BLaER1 treated with 17β-estradiol and CSF1 and Interleukin-3, amounts not matched to agents 10 nM and 100 nM (cell line): ENCODE results near the gene MRNIP.
"Not testable (repeated sequence)": the region's sequence is repeated elsewhere in the genome, so short reads cannot be mapped to it uniquely, and the experiment has no call there.

Experiments
- H3K27ac ChIP-seq, 11 experiments: shearing (Covaris generic); formaldehyde crosslinking; 2 replicates each; pipeline ENCODE4 v1.8.1; 2022
- H3K27me3 ChIP-seq, 11 experiments: shearing (Covaris generic); formaldehyde crosslinking; 2 replicates each; pipeline ENCODE4 v1.8.1; 2022
- H3K36me3 ChIP-seq, 11 experiments: shearing (Covaris generic); formaldehyde crosslinking; 2 replicates each; pipeline ENCODE4 v1.8.1; 2022
- H3K4me1 ChIP-seq, 10 experiments: shearing (Covaris generic); formaldehyde crosslinking; 2 replicates each; pipeline ENCODE4 v1.8.1; 2022
- H3K4me2 ChIP-seq, 11 experiments: shearing (Covaris generic); formaldehyde crosslinking; 2 replicates each; pipeline ENCODE4 v1.8.1; 2022
- H3K4me3 ChIP-seq, 10 experiments: shearing (Covaris generic); formaldehyde crosslinking; 2 replicates each; pipeline ENCODE4 v1.8.1; 2022
- H3K9ac ChIP-seq, 11 experiments: shearing (Covaris generic); formaldehyde crosslinking; 2 replicates each; pipeline ENCODE4 v1.8.1; 2022
- H3K9me3 ChIP-seq, 11 experiments: shearing (Covaris generic); formaldehyde crosslinking; replicated peaks in 1 of 11; 2 replicates each; pipeline ENCODE4 v1.8.1; 2022
- H4K20me1 ChIP-seq, 11 experiments: shearing (Covaris generic); formaldehyde crosslinking; 2 replicates each; pipeline ENCODE4 v1.8.1; 2022
- Cebpa-rat ChIP-seq, 11 experiments: shearing (Covaris generic); IDR thresholded peaks; 2 replicates each; pipeline ENCODE4 v1.8.1; 2022

The MRNIP gene

DNA sequence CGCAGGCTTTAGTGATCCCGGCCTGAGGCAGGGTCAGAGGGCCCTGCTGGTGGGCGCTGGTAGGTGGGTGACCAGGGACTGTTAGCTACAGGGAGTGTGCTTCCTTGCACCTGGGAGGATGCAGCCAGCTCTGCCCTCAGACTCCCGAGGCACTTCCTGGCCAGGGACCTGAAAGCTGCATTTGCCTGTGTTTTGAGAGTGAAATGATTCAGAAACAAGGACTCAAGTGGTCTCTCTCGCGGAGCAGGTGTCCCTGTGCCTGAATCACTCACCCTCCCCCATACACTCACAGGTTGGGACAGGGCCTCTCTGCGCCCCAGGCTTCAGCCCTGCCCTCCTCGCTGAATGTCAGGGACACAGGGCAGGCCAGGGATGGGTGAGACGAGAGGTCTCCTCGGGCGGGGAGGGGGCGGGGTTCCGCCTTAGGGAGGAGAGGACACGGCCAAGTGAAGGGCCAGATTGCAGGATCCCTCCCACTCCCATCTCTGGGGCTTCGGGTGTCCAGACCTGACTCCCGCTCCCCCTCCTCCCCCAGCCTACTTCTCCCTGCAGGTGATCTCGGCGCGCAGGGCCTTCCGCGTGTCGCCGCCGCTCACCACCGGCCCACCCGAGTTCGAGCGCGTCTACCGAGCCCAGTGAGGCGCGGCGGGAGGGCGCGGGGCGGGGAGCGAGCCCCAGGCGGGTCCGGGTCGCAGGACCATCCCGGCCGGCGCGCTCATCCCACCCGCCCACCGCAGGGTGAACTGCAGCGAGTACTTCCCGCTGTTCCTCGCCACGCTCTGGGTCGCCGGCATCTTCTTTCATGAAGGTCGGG, 63.4 kb downstream of the MRNIP start:
- peak overlapping the region; percentile 54 to 75 (median 64) for H3K4me3 ChIP-seq
- peak overlapping the region in 5 of 11 experiments; percentile 42 to 85 (median 75); a peak in 11 of 22 replicates for H3K27ac ChIP-seq
- peak overlapping the region; percentile 83 to 99 (median 95) for H3K4me2 ChIP-seq
- peaks cover 59 to 67% (median 63%) of the 10 kb centered on the region in 10 experiments for H3K4me1 ChIP-seq
- no peak for TF ChIP-seq Cebpa-rat (IDR thresholded peaks at IDR 0.05)
- peaks cover 17 to 67% (median 37%) of the 10 kb centered on the region in 11 experiments; a peak in 20 of 22 replicates for H4K20me1 ChIP-seq
- no peaks in the 10 kb centered on the region for H3K27me3 ChIP-seq
- no peaks in the 10 kb centered on the region for H3K9me3 ChIP-seq
- H3K36me3 ChIP-seq = peaks cover 31 to 37% (median 33%) of the 10 kb centered on the region in 11 experiments
- peak overlapping the region; percentile 74 to 87 (median 79); a peak in 21 of 22 replicates for H3K9ac ChIP-seq

DNA sequence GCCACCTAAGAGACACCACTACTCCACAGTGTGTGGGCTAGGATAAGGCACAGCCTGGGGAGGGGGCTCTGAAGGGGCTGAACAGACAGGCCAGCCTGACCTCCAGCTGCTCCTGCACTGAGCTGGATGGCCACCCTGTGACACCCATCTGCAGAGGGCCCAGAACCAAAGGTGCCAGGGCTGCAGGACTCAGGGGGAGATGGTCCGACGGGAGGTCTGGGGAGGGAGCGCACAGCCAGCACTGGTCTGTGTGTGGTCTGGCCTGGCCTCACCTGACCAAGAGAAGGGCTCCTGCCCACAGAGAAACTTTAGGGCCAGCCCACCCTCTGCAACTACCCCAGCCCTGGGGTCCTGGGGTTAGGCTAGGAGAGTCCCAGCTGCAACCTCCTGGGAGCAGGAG, 64.0 kb downstream of the MRNIP start:
- Histone ChIP-seq H3K4me3 (peak overlapping the region; percentile 11 to 75 (median 55); a peak in 15 of 20 replicates), H3K9me3 (peaks cover 0 to under 1% (median 0%) of the 10 kb centered on the region in 11 experiments; a peak in 1 of 22 replicates), H4K20me1 (peaks cover 15 to 60% (median 32%) of the 10 kb centered on the region in 11 experiments; a peak in 19 of 22 replicates), H3K27ac (peak overlapping the region in 10 of 11 experiments; percentile 52 to 84 (median 81); a peak in 14 of 22 replicates), H3K9ac (peak overlapping the region; percentile 64 to 85 (median 79)), H3K4me2 (peak overlapping the region; percentile 83 to 99 (median 95)), H3K27me3 (no peaks in the 10 kb centered on the region), H3K36me3 (peaks cover 24 to 30% (median 27%) of the 10 kb centered on the region in 11 experiments), H3K4me1 (peaks cover 59 to 67% (median 63%) of the 10 kb centered on the region in 10 experiments)
- no peak for TF ChIP-seq Cebpa-rat (IDR thresholded peaks at IDR 0.05)

DNA sequence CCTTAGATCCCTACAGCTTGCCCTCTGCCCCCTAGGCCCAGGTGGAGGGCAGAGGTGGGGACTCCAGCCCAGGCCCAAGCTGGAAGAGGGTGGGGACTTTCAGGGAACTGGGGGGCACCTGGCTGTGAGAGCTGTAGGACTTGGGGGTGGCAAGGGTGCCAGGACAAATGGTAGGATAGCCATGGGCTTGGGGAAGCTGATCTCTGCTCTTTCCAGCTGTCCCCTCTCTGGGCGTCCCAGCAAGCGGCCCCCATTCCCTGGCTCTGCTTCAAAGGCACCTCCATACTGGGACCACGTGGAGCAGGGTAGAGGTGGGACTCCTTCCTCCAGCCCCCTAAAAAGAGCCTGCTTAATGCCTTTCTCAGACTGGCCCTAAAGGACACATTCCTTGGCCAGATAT, 64.4 kb downstream of the MRNIP start:
- TF ChIP-seq Cebpa-rat (IDR thresholded peaks at IDR 0.05) = no peak
- Histone ChIP-seq H3K27ac (peak overlapping the region in 10 of 11 experiments; percentile 52 to 84 (median 81); a peak in 21 of 22 replicates), H3K27me3 (no peaks in the 10 kb centered on the region), H3K4me1 (peaks cover 59 to 67% (median 63%) of the 10 kb centered on the region in 10 experiments), H4K20me1 (peaks cover 15 to 56% (median 32%) of the 10 kb centered on the region in 11 experiments; a peak in 19 of 22 replicates), H3K4me3 (peak overlapping the region; percentile 11 to 75 (median 48); a peak in 16 of 20 replicates), H3K9me3 (peaks cover 0 to 4% (median 0%) of the 10 kb centered on the region in 11 experiments; a peak in 4 of 22 replicates), H3K4me2 (peak overlapping the region; percentile 83 to 99 (median 95)), H3K36me3 (peaks cover 20 to 26% (median 23%) of the 10 kb centered on the region in 11 experiments), H3K9ac (peak overlapping the region; percentile 64 to 85 (median 79))

DNA sequence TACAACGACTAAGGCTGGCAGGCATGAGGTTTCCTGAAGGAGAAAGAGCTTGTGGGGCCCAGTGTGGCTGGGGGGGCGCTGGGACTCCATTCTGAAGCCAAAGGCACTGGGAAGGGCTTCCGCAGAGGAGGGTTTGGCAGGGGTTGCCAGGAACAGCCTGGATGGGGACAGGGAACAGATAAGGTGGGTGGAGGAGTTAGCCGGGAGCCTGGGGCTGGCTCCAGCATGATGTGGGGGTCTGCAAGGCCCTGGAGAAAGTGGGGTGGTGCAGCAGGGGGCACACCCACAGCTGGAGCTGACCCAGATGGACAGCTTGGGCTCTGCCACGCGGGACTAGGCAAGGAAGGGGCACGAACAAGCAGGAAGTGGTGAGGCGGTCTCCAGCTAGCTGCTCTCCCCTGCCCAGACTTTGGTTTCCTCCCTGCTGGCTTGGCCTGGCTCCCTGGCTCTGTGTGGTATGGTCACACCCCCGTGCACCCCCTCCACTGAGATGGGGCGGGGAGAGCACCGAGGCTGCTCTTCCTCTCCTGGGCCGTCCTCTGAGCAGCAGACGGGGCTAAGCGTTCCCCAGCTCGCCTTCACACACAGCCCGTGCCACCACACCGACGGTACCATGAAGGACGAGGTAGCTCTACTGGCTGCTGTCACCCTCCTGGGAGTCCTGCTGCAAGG, 65.0 kb downstream of the MRNIP start, which contains the start of gene LTC4S:
LTC4S (plus strand) TSS at position 519 of the 672 bp plus-strand sequence; CDS start at position 614, 95 bp downstream.
- no peaks in the 10 kb centered on the region for H3K27me3 ChIP-seq
- H3K4me2 ChIP-seq = peak within 1 kb of the TSS; percentile 83 to 99 (median 95)
- peaks cover 15 to 20% (median 17%) of the 10 kb centered on the region in 11 experiments for H3K36me3 ChIP-seq
- peaks cover 0 to 6% (median 0%) of the 10 kb centered on the region in 11 experiments; a peak in 4 of 22 replicates for H3K9me3 ChIP-seq
- H3K4me1 ChIP-seq = peaks cover 59 to 67% (median 64%) of the 10 kb centered on the region in 10 experiments
- H3K27ac ChIP-seq = peak within 1 kb of the TSS; percentile 45 to 84 (median 81)
- peak within 1 kb of the TSS; percentile 64 to 85 (median 79) for H3K9ac ChIP-seq
- H4K20me1 ChIP-seq = peaks cover 12 to 55% (median 32%) of the 10 kb centered on the region in 11 experiments; a peak in 19 of 22 replicates
- H3K4me3 ChIP-seq = peak within 1 kb of the TSS; percentile 11 to 75 (median 55); a peak in 16 of 20 replicates
- no peak for TF ChIP-seq Cebpa-rat (IDR thresholded peaks at IDR 0.05)

DNA sequence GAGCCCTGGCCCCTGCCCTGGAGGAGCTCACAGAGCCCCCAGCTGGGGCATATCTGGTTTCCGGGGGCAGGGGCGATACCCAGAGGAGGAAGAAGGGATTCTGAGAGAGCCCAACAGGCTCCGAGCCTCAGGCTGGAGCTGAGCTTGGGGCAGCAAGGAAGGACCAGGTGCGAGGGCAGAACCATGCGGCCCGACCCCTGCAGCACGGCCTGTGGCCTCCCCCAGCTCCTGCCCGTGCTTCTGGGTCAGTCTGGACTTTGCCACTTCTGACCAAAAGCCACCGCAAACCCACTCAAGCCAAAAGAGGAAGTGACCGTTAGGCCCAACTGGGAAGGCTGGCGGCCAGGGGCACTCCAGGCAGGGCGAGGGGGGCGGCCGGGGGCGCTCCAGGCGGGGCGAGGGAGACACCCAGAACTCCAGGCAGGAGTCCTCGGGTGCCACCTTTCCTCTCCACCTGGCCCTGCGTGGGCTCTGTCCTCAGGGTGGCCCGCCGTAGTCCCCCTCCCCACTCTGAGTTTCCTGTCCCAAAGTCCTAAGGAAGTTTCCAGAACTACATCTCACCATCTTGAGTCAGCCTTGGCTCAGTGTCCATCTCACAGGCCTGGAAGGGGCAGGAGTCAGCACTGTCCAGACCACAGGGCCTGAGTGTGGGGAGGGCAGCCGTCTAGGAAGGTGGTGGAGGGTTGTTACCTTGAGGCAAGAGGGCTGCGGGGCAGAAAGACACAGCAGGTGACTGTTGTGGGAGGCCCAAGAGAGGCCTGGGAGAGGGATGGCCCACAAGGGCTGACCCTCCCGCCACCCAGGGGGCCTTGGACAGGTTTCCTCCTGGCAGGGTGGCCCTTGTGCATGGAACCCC, 65.8 kb downstream of the MRNIP start:
- H3K4me1 ChIP-seq = peaks cover 59 to 74% (median 70%) of the 10 kb centered on the region in 10 experiments
- peak overlapping the region; percentile 45 to 84 (median 81) for H3K27ac ChIP-seq
- no peak for TF ChIP-seq Cebpa-rat (IDR thresholded peaks at IDR 0.05)
- peak overlapping the region; percentile 83 to 99 (median 95) for H3K4me2 ChIP-seq
- no peaks in the 10 kb centered on the region for H3K27me3 ChIP-seq
- peak overlapping the region in 2 of 10 experiments; percentile 66 to 75; a peak in 6 of 20 replicates for H3K4me3 ChIP-seq
- peaks cover 7 to 12% (median 9%) of the 10 kb centered on the region in 11 experiments for H3K36me3 ChIP-seq
- H3K9ac ChIP-seq = peak overlapping the region in 10 of 11 experiments; percentile 64 to 85 (median 79); a peak in 20 of 22 replicates
- peaks cover 0 to 6% (median 0%) of the 10 kb centered on the region in 11 experiments; a peak in 4 of 22 replicates for H3K9me3 ChIP-seq
- peaks cover 5 to 56% (median 25%) of the 10 kb centered on the region in 11 experiments; a peak in 18 of 22 replicates for H4K20me1 ChIP-seq

DNA sequence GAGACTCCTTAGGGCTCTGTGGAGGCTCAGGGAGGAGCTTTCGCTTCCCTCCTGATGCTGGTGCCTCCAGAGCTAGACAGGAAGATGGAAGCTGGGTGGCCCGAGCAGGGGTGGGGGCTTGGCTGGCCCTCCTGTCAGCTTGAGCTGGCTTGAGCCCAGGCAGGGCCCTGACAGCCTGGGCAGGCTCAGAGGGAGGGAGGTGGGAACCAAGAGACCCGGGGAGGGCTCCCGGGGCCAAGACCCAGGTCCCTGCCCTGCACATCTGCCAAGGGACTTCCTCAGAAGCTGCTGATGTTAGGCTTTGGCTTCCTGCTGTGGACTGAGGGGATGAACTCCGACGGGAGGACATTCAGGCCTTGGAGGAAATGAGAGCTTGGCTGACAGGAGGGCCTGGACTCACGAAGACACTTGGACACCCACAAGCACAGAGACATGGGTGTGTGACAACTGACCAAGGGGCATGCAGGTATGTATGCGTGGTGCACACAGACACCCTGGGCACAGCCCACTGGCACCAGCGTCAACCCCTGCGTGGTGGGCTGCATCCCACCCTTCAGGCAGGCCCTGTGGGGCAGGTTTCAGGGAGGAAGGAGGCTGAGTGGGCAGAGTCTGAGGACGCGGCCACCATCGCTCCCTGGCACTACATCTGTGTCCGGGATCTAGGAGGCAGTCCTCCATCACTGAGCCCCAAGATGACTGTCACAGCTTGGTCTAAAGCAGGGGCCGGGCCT, 66.6 kb downstream of the MRNIP start:
- H4K20me1 ChIP-seq = peaks cover 1 to 50% (median 18%) of the 10 kb centered on the region in 11 experiments; a peak in 17 of 22 replicates
- peaks cover 55 to 76% (median 73%) of the 10 kb centered on the region in 10 experiments for H3K4me1 ChIP-seq
- peak overlapping the region; percentile 45 to 84 (median 81); a peak in 20 of 22 replicates for H3K27ac ChIP-seq
- peaks cover 0 to 4% (median 1%) of the 10 kb centered on the region in 11 experiments; a peak in 14 of 22 replicates for H3K36me3 ChIP-seq
- no peak for TF ChIP-seq Cebpa-rat (IDR thresholded peaks at IDR 0.05)
- peak overlapping the region; percentile 83 to 99 (median 95) for H3K4me2 ChIP-seq
- peaks cover 0 to 6% (median 0%) of the 10 kb centered on the region in 11 experiments; a peak in 4 of 22 replicates for H3K9me3 ChIP-seq
- H3K27me3 ChIP-seq = no peaks in the 10 kb centered on the region
- H3K9ac ChIP-seq = peak overlapping the region; percentile 8 to 85 (median 74); a peak in 16 of 22 replicates
- H3K4me3 ChIP-seq = peak overlapping the region in 1 of 10 experiments; percentile 66; a peak in 1 of 20 replicates

DNA sequence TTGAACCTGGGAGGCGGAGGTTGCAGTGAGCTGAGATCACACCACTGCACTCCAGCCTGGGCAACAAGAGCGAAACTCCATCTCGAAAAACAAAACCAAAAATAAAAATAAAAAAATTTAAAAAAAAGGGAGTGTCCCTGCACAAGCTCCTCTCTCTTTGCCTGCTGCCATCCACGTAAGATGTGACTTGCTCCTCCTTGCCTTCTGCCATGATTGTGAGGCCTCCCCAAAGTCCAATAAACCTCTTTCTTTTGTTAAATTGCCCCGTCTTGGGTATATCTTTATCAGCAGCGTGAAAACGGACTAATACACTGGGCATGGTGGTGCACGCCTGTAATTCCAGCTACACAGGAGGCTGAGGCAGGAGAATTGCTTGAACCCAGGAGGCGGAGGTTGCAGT, 69.3 kb downstream of the MRNIP start:
- H3K9me3 ChIP-seq, H3K9ac ChIP-seq, H3K4me2 ChIP-seq, H3K27ac ChIP-seq, H3K4me3 ChIP-seq, H3K27me3 ChIP-seq, H3K36me3 ChIP-seq: not testable (repeated sequence)
- Histone ChIP-seq H4K20me1 (peaks cover 0 to 36% (median 3%) of the 10 kb centered on the region in 11 experiments; a peak in 9 of 22 replicates), H3K4me1 (peaks cover 51 to 68% (median 65%) of the 10 kb centered on the region in 10 experiments)
